HG03045 (cell line): ENCODE data around the gene CDH22.

Experiments
- ATAC-seq: cut with Tn5 transposase; IDR thresholded peaks from one replicate; pipeline ENCODE4 v1.9.1; 2021; ENCODE audit warnings: mild to moderate bottlenecking, moderate library complexity; ENCODE audit not compliant: unreplicated experiment

CDH22 gene

GRCh38 chr20:46303176-46303956 is 4.9 kb downstream of the CDH22 start:
- no peak for ATAC-seq

DNA sequence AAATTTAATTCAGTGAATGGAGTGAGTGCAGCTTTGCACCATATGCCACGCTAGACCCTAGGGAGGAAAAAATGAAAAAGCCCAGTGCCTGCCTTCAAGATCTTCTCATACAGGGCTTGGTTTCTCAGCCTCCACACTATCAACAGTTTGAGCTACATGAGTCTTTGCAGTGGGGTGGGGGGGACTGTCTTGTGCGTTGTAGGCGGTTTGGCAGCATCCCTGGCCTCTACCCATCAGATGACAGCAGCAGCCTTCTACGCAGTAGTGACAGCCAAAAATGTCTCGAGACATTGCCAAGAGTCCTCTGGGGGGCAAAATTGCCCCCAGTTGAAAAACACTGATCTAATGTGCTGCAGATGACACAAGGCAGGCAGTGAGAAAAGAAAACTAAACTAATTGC is 6.2 kb downstream of the CDH22 start:
- ATAC-seq: no peak

GRCh38 chr20:46300281-46300680 is 8.0 kb downstream of the CDH22 start:
- ATAC-seq: no peak

DNA sequence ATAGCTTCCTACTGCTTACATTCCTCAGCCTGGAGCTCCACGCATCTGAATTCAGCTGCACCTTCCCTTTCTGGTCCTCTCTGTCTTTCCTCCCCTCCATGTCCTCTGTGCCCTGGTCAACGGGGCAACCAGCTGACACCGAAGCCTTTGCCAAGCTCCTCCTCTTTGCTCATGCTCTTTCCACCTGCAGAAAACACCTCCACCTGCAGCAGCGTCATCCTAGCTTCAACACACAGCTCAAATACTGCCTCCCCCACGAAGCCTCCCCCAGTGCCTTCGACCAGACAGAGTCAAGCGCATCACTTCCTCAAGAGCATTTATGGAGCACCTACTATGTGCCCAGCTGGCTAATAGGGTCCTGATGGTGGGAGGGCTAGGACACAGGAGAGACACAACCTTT is 9.2 kb downstream of the CDH22 start:
- ATAC-seq: no peak

DNA sequence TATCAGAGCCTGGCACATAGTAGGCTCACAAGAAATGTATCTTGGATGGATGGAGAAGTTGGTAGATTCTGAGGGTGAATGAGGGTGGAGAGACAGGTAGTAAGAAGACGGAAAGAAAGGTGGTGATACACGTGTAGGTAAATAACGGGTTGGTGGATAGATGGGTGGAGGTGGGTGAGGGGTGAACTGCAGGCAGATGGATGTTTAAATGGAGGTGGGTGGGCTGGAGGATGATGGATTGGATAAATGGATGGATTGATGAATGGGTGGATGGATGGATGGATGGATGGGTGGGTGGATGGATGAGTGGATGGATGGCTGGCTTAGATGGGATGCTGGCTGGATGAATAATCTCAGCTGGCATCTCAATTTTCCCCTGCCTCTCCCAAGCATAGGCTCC is 9.9 kb downstream of the CDH22 start:
- no peak for ATAC-seq

DNA sequence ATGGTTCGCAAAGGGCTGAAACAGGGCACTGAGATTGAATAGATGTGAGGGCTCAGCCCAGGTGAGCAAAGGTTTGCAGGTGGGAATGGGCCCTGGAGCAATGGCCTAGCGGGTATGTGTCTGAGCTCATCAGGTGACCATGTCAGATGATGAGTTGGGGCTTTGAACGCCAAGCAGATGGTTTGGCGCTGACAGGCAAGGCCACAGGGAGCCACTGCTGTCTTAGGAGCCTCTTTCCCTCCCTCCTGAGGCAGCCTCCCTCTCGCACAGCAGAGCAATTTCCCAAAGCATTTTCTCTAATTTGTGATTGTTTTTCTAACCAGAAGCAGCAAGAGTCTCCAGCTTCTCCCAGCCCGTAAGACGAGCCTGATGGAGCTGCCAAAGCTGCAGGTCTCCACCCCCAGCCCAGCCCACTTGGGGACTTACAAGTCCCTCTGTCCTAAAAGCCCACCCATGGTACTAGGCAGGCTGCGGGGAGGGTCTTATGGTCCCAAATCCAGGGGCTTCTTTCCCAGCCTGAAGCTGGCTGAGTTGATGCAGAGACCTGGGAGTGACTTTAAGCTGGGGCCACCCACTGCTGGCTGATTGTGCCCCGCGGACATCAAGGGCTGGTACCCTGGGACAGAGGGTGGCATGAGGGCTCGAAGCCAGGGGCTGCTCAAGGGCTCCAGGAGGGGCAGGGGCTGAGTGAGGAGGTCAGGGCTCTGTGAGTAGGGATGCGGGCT is 11.6 kb downstream of the CDH22 start:
- no peak for ATAC-seq

- no peak for ATAC-seq
These were observed 15.2 kb downstream of the CDH22 start for GRCh38 chr20:46293084-46293483.

DNA sequence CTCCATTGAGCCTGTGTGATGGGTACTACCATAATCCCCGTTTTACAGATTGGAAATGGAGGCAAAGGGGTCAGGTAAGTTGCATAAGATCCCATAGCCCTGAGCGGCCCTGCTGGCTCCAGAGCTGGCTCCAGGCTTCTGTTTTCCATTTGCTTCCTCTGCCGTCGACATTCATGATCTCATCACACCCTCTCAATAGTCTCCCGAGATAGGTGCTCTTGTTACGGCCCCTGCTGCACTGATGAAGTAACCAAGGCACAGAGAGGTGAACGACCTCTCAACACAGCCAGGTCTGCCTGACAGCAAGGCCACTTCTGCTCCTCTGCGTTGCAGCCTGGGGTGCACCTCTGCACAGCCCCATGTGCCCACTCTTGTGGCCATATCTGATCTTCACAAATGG is 16.9 kb downstream of the CDH22 start:
- no peak for ATAC-seq

DNA sequence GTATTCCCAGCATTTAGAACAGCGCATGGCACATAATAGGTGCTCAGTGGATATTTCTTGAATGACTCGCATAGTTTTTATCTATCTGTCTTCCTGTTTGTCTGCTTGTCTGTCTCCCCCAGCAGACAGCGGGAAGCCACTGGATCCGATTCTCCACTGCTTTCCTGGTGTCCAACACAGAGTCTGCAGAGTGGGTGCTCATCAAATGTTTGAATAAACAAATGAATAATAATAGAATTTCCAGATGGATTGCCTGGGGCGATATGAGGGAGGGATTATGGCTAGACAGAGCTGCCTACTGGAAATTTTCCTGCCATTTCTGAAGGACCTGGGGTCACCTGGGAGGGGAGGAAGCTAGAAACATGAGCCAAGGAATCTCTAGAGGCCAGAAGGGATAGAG is 18.9 kb downstream of the CDH22 start:
- ATAC-seq: no peak

GRCh38 chr20:46286977-46287376 is 21.3 kb downstream of the CDH22 start:
- no peak for ATAC-seq

GRCh38 chr20:46286382-46286781 is 21.9 kb downstream of the CDH22 start:
- ATAC-seq: no peak

DNA sequence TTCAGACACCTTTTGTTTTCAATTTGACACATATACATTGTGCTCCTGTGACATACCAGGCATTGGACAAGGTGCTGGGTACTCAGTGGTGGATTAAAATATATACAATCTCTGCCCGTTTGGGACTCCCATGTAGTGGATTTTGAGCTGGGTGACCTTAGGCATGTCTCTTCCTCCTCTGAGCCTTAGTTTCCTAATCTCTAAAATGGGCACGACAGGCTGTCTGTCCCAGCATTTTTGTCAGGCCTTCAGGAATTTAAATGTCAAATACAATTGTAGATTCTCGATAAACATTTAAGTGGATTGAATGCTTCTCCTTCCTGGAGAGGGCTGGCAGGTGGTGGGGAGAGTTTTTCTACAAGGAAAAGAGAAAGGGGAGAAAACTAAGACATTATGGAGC is 22.6 kb downstream of the CDH22 start:
- no peak for ATAC-seq

DNA sequence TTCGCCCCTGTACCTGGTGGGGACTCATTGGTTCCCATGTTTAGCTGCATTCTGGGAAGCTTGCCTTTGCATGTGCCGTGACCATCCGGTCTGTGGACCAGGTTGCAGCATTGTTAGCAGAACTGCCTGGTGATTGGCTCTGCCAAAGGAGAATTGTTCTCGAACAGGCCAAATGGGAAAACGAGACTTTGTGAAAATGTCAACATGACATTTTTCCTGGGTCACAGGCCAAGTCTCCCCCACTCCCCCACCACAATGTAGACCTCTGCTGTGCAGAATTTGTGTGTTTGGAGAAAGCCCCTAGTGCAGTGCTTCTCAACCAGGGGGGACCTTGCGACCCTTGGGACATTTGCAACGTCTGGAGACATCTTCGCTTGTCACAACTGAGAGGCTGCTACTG is 23.2 kb downstream of the CDH22 start:
- ATAC-seq: no peak

- no peak for ATAC-seq
These were observed 24.3 kb downstream of the CDH22 start for GRCh38 chr20:46284040-46284427.

DNA sequence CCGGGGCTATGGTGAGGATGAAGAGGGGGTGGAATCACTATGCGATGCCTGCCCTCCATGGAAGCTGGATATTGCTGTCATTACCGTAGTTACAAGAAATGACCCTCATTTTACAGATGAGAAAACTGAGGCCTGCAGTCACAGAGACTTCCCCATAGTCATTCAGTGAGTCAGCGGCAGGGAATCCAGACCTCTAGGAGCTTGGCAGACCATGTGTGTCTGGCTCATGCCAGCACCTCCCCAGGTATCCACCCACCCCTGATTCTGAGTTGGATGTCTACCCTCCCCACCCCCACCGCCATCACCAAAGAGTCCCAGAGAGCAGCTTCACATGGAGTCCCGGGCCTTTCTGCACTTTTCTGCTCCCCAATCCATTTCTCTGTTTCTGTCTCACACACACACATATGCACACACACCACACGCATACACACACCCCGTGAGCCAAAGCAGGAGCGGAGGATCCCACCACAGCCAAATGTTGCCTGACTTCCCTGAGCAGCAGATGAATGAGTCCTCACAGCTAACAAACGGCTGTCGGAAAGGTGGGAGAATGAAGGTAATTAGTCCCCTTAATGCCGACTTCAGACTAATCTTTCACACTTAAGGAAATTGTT is 24.8 kb downstream of the CDH22 start:
- no peak for ATAC-seq

DNA sequence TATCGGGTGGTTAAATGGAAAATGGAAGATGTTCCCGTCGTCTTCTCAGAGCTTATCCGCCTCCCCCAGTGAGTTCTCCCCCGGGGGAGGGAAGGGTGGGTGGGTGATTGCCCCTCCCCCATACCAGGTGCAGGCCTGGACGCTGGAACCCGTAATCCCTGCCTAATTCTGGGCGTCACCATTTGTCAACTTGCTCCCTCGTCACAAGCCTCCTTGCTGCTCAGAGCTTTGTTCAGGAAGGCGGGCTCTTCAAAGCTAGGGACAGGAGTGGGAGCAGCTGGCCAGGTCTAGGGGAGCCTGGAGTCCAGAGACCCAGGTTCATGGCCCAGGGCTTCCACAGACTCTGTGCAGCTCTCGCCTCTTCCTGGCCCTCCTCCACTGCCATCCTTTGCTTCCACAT is 25.6 kb downstream of the CDH22 start:
- ATAC-seq: no peak

DNA sequence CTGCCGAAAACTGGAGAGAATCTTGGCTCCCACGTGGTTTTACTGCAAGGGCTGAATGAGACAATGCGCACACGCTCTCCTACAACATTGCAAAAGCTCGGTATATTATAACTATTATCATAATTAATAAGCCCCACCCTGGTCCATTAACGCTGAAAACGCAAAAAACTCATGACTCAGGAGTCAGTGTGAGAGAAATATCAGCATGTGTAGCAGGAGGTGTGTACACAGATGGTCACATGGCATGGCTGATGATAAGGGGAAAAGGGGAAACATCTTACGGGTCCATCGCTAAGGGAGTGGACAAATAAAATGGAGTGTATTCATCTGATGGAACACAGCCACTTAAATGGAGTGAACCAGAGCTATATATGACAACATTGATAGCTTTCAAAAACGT is 29.2 kb downstream of the CDH22 start:
- ATAC-seq: no peak

GRCh38 chr20:46277602-46278001 is 30.7 kb downstream of the CDH22 start:
- no peak for ATAC-seq

GRCh38 chr20:46276531-46276930 is 31.8 kb downstream of the CDH22 start:
- no peak for ATAC-seq

- ATAC-seq: no peak
These were observed 33.2 kb downstream of the CDH22 start for GRCh38 chr20:46275091-46275490.

GRCh38 chr20:46273717-46274116 is 34.6 kb downstream of the CDH22 start:
- no peak for ATAC-seq

DNA sequence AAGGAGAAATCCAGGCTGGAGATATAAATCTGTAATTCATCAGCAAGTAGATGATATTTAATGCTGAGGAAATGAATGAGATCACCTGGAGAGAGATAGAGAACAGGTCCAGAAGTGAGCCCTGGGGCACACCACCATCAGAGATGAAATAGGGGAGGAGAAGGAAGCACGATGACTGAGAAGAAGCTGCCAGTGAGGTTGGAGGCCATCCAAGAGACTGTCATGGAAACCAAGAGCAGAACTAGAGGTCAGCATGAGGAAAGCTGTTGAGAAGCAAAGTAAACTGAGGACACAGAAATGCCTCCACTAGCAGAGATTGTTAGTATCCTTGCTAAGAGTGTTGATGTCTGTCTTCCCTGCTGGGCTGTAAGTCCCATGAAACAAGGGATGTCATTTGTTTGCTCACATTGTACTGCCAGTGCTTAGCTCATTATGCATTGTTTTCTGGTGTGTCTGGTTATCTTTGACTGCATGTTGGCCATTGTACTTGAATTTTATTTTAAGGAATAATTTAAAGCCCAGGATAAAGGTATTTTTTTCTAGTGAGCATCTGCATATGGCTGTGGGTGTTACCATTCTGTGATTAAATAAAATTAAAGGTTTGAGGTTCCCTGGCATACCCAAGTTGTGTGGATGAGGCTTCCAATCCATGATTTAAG is 35.8 kb downstream of the CDH22 start:
- no peak for ATAC-seq
